ENCODE results near the gene MEIOSIN. TPM values are rescaled to one million over a fixed set of nuclear protein-coding genes. Genes with fewer than 3 reads are reported as not detected.

MEIOSIN gene
- polyA plus RNA-seq, 1 of the 3 experiments (the other 2 are of a cell fraction): 0.03 TPM

GRCh38 chr19:45730368-45731288, 2.6 kb upstream of the MEIOSIN start, which contains the start of gene FBXO46 (continued):
- TF ChIP-seq RXRA (IDR thresholded peaks at IDR 0.05; ENCODE audit: borderline replicate concordance, low read depth): no peak
- TF ChIP-seq ELF1 (IDR thresholded peaks at IDR 0.05): peak; percentile 99
- TF ChIP-seq GATA2 (CRISPR knock-in tag; IDR thresholded peaks at IDR 0.05): no peak
- TF ChIP-seq SIN3A (IDR thresholded peaks at IDR 0.05; ENCODE audit: borderline replicate concordance, low read depth, low read length): peak; percentile 91
- no peak for TF ChIP-seq MEF2A (IDR thresholded peaks at IDR 0.05; ENCODE audit: borderline replicate concordance, low read depth)
- TF ChIP-seq RCOR1 (IDR thresholded peaks at IDR 0.05; ENCODE audit: low read length): 0 out of 2 replicates have a peak, but pooled peaks have one; percentile 38
- TF ChIP-seq FOSL2 (IDR thresholded peaks at IDR 0.05; ENCODE audit: borderline replicate concordance, low read depth): no peak
- no peak for TF ChIP-seq FOXM1 (IDR thresholded peaks at IDR 0.05; ENCODE audit: low read depth)
- TF ChIP-seq CTCF (IDR thresholded peaks at IDR 0.05): peak; percentile 40
- TF ChIP-seq SMC3 (IDR thresholded peaks at IDR 0.05; ENCODE audit: low read depth, low read length): no peak
- peak; percentile 52; the same call in 1 of the 2 replicates for TF ChIP-seq TCF12 (IDR thresholded peaks at IDR 0.05)
- no peak for TF ChIP-seq TEAD4 (IDR thresholded peaks at IDR 0.05; ENCODE audit: borderline replicate concordance, insufficient read depth)
- no peak for TF ChIP-seq FOXJ3 (CRISPR knock-in tag; IDR thresholded peaks at IDR 0.05)

GRCh38 chr19:45739498-45740439, 6.5 kb downstream of the MEIOSIN start:
- WGBS (ENCODE audit: low lambda C conversion rate): 84% methylated on average over 10 of the region's 10 CpGs
- H3K9me2 ChIP-seq: no peaks in the 10 kb centered on the region
- H4K20me1 ChIP-seq (ENCODE audit: insufficient read depth): no peaks in the 10 kb centered on the region
- H3K4me2 ChIP-seq: no peak overlapping the region
- H2AFZ ChIP-seq (ENCODE audit: low read depth): 0 out of 2 replicates have a peak overlapping the region, but pooled peaks have one; percentile 41
- no peaks in the 10 kb centered on the region for H3F3A ChIP-seq (replicated peaks; ENCODE audit: insufficient read depth)
- ChIA-PET POLR2A (no interaction called here), CTCF (interaction anchor here (1.4 to 1.9 kb wide), 4 partner anchors 9 to 84 kb away, joined by 3 to 6 read pairs (median 4); partner anchors contain the start of gene FBXO46)
- H3K9me3 ChIP-seq: no peaks in the 10 kb centered on the region
- no peak for TF ChIP-seq IRF3 (IDR thresholded peaks at IDR 0.05; ENCODE audit: low read depth, low read length)
- TF ChIP-seq ELF1 (IDR thresholded peaks at IDR 0.05): no peak
- TF ChIP-seq CHD2 (IDR thresholded peaks at IDR 0.05; ENCODE audit: low read length, partially characterized antibody): no peak
- TF ChIP-seq RCOR1 (IDR thresholded peaks at IDR 0.05; ENCODE audit: low read length): no peak
- no peak for TF ChIP-seq FOSL2 (IDR thresholded peaks at IDR 0.05; ENCODE audit: borderline replicate concordance, low read depth)
- no peak for TF ChIP-seq PBX3 (IDR thresholded peaks at IDR 0.05)
- no peak for TF ChIP-seq RAD21 (IDR thresholded peaks at IDR 0.05; ENCODE audit: low read length)
- TF ChIP-seq ZBTB33 (IDR thresholded peaks at IDR 0.05; ENCODE audit: borderline replicate concordance, low read depth): no peak
- TF ChIP-seq SMC3 (IDR thresholded peaks at IDR 0.05; ENCODE audit: low read depth, low read length): no peak
- no peak for TF ChIP-seq NRF1 (IDR thresholded peaks at IDR 0.05; ENCODE audit: low read depth, low read length)
- no peak for TF ChIP-seq TAF1 (IDR thresholded peaks at IDR 0.05; ENCODE audit: borderline replicate concordance, low read depth, low read length)
- TF ChIP-seq GATA2 (CRISPR knock-in tag; IDR thresholded peaks at IDR 0.05): no peak
- no peak for TF ChIP-seq MXI1 (IDR thresholded peaks at IDR 0.05; ENCODE audit: low read depth, low read length)
- no peak for TF ChIP-seq YY1 (IDR thresholded peaks at IDR 0.05; ENCODE audit: low read depth)
- no peak for TF ChIP-seq SIN3A (IDR thresholded peaks at IDR 0.05; ENCODE audit: borderline replicate concordance, low read depth, low read length)
- H3K4me3 ChIP-seq (ENCODE audit: low read depth in 2 of 2, low read length in 1 of 2): no peak overlapping the region
- no peak for DNase-seq
- no peaks in the 10 kb centered on the region for H3K36me3 ChIP-seq (replicated peaks in 1 of 2; ENCODE audit: control insufficient read depth in 1 of 2, insufficient read depth in 2 of 2, low read length in 1 of 2)
- H3K79me2 ChIP-seq (ENCODE audit: insufficient read depth): no peaks in the 10 kb centered on the region
- no peaks in the 10 kb centered on the region for H3K4me1 ChIP-seq (ENCODE audit: control insufficient read depth in 1 of 2, insufficient read depth in 2 of 2, low read depth in 1 of 2, low read length in 1 of 2)
- H3K27ac ChIP-seq (ENCODE audit: low read depth in 2 of 2, low read length in 1 of 2): no peak overlapping the region
- H3K9ac ChIP-seq: no peak overlapping the region
- H3K27me3 ChIP-seq (ENCODE audit: insufficient read depth): no peaks in the 10 kb centered on the region; the same call in 1 of the 2 replicates

Measured in SK-N-SH (cell line).